Measurements from ENCODE around the gene YTHDC1.

GRCh38 chr4:68372588-68372987 lies 22.7 kb upstream of the YTHDC1 start:
- TF ChIP-seq CTCF (IDR thresholded peaks at IDR 0.05) (no peak), POLR2A (IDR thresholded peaks at IDR 0.05) (no peak), POLR2AphosphoS5 (IDR thresholded peaks at IDR 0.05) (no peak)

Measured in breast epithelium (tissue), 3 donors.